A673 (cell line): ENCODE results near the gene UNC5A.

Experiments used
- CTCF ChIP-seq: fragments of 300-800, 200-600 bp; sonication (generic); conservative IDR thresholded peaks from 2 replicates; pipeline ENCODE4 v1.5.1; 2017; ENCODE audit warnings: low read depth, mild to moderate bottlenecking, antibody characterized with exemption, low read length, moderate library complexity, mixed read lengths
- EZH2 ChIP-seq: fragments of 200-600 bp; sonication (generic); IDR thresholded peaks from 2 replicates; pipeline ENCODE4 v1.6.1; 2017; ENCODE audit warnings: borderline replicate concordance, low read depth, mild to moderate bottlenecking, mixed read lengths, antibody characterized with exemption, low read length; ENCODE audit not compliant: poor library complexity, severe bottlenecking

GRCh38 chr5:176916337-176916736 is 106.0 kb downstream of the UNC5A start:
- no peak for TF ChIP-seq CTCF
- TF ChIP-seq EZH2: no peak
